GM18861 (cell line): Measurements from ENCODE around the gene TNFAIP3.
A peak's percentile ranks its signal among the peaks of the same experiment; 100 is the strongest.
"Not testable (repeated sequence)": the region's sequence is repeated elsewhere in the genome, so short reads cannot be mapped to it uniquely, and the experiment has no call there.

Experiments used
- ATAC-seq: cut with Tn5 transposase; IDR thresholded peaks from one replicate; pipeline ENCODE4 v1.9.1; 2021; ENCODE audit not compliant: unreplicated experiment

TNFAIP3 gene

DNA sequence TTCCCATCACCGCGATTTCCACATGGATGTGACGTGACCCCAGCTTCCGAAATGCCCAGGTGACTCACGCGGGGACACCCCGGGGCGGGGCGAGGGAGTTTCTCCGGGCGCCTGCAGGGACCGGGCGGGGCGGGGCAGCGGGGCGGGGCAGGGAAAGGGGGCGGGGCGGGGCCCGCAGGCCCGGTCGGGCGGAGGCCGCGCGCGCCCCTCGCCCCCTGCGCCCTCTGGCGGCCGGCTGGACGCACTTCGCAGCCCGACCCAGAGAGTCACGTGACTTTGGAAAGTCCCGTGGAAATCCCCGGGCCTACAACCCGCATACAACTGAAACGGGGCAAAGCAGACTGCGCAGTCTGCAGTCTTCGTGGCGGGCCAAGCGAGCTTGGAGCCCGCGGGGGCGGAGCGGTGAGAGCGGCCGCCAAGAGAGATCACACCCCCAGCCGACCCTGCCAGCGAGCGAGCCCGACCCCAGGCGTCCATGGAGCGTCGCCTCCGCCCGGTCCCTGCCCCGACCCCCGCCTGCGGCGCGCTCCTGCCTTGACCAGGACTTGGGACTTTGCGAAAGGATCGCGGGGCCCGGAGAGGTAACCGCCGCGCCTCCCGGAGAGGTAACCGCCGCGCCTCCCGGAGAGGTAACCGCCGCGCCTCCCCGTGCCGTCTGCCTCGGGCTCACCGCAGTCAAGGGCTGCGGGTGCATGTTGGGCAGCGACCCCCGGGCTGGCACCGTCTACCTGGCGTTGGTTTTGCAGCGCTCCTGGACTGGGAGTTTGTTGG is at the start of gene TNFAIP3:
TNFAIP3 (plus strand) TSS at position 346 of the 771 bp plus-strand sequence. CDS start 3,969 bp downstream, outside the sequence.
- ATAC-seq, result peak; percentile 59

DNA sequence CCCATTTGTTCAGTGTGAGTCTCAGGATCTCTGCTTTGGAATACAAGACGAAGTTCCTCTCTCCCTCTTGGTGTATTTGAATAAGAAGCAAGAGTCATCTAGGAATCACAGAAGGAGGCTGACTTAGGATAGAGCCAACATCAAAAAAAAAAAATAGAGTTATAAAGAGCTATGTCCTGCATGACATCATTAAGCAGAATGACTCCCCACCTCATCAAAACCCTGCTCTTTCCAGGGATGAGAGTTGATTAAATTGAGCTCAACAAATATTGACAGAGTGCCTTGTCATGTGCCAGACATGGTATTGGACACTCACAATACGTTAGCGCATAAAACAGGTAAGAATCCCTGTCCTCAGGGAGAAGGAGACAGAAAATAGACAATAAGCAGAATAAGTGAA is 48.6 kb upstream of the TNFAIP3 start:
- no peak for ATAC-seq

DNA sequence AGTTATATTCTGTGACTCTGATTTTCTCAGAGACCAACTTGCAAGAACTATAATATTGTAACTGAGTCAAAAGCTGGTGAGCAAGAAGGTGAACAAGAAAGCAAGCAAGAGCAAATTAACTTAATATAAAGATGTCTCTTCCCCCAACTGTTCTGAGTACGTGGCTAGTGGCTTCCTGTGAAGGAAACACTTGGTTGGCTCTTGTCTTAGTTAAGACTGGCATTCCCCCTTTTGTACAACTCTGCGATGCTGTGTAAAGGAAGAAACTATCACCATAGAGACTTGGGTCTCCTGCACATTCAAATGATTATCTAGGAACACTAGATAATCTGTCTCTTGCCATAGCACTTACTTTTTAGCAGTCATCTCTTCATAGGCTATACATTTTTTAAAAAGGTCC is 47.3 kb upstream of the TNFAIP3 start:
- no peak for ATAC-seq

DNA sequence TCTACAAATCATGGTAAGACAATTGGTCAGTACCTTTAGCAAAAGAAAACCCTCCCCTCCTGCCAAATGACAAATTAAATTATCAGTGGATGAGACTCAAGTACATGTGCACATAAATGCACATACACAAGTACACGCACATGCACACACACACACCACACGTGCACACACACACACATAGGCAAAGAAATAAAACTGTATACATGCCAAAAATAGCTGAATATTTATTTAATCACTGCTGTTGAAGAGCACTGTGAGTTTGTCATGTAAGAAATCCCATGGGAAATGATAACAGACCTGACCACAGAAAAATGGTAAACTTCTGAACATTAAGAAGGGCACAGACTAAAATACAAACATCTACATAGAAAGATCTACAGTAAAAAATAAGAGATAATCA is 46.6 kb upstream of the TNFAIP3 start:
- no peak for ATAC-seq

DNA sequence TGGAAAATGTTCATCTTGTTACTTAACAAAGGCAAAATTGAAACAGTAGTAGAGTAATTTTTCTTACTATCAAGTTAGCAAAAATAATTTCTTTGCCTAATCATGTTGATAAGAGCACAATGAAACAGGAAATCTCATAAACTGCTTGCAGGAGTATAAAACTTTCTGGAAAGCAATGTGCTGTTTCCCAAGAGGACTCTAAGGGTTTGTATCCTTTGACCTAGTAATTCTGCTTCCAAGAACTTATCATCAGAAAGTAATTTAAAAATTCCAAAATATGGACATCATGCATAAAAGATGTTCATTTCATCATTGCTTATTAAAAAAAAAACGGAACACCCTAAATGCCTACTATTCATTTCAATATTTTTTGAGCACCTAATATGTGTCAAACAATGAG is 46.1 kb upstream of the TNFAIP3 start:
- no peak for ATAC-seq

DNA sequence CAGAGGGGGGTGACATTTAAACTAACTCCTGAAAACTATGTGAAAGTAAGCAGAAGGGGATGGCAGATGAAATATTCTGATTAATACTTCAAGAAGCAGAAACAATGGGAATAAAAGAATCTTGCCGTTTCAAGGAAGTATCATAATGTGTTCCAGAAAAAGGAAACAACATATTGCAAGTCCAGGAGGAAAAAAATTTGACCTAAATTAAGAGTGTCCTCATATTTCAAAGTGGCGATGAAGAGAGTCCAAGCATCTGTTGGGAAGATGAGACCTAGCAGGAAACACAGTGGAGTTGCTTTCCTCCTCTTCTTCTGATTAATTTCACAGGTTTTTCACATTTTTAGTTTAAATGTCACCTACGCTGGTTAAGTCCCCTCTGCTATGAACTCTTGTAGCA is 45.6 kb upstream of the TNFAIP3 start:
- ATAC-seq, result no peak

DNA sequence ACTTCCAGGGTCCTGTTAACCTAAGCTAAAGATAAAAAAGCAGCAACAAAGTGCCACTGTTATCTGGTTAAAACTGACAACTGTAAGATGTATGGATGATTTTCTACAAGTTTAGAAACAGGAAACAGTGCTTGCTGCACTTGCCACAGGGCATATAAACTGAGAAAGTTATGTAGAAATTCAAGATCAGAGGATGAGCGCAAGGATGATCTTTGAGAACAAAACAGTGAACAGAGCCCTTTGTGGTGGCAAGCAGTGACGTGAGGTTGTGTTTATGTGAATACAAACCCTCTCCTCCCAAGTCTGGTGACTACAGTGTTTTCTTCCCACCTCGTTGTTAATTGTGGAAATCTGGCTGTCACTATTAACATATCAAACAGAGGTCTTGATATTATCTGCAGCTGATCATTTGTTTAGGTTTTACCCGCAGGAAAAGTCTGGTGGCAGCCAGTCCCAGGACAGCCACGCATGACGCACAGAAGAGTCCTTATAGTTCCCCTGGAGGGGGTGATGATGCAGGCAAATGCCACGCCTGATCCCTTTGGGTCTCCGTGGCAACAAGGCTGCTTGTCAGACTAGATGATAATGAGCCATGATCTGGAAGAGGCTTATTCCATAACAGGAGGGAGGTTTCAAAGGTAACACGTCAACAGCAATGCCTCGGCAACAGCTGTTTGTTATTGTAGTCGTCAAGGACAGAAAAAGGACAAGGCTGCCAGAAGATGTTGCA is 43.1 kb upstream of the TNFAIP3 start:
- ATAC-seq, result no peak

DNA sequence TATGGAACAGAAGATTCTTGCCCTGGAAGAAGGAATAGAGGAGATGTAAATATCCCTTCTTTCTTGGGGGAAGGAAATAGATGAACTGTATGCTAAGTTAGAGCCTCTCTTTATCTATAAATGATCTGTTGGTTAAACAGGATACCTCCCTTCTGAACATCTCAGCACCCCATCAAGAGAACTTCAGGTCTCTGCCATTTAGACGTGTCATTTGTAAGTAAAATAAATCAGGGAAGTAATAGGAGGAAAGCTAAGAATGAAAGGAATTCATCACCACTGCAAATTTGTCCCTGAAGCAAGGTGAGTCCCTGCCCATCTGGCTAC is 42.5 kb upstream of the TNFAIP3 start:
- no peak for ATAC-seq

DNA sequence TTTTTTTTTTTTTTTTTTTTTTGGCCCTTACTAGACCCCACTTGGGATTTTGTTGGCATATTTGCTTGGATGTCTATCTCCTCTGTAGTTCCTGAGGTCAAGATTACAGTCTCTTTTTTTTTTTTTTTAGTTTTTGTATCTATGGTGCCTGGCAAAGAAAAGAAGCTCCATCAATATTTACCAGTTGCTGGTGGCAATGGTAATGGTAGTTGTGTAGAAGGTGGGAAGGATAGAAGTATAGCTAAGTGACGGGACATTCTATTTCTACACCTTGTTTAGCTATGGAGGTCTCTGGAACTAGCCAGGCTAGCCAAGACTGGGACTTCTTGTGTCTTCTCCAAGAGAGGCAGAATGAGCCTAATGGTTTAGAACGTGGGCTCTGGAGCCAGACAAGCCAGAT is 42.2 kb upstream of the TNFAIP3 start:
- no peak for ATAC-seq

DNA sequence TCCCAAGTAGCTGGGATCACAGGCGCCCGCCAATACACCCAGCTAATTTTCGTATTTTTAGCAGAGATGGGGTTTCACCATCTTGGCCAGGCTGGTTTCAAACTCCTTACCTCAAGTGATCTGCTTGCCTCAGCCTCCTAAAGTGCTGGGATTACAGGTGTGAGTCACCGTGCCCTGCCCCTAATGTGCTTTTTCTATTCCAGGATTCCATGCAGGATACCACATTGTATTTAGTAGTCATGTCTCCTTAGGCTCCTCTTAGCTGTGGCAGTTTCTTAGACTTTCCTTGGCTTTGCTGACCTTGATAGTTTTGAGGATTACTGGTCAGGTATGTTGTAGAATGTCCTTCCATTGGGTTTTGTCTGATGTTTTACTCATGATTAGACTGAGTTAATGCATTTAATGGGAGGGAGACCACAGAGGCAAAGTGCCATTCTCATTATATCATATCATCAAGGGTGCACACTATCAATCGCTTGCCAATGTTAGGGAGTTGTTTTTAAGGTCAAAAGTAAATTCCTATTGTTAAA is 39.6 kb upstream of the TNFAIP3 start:
- ATAC-seq, result no peak

DNA sequence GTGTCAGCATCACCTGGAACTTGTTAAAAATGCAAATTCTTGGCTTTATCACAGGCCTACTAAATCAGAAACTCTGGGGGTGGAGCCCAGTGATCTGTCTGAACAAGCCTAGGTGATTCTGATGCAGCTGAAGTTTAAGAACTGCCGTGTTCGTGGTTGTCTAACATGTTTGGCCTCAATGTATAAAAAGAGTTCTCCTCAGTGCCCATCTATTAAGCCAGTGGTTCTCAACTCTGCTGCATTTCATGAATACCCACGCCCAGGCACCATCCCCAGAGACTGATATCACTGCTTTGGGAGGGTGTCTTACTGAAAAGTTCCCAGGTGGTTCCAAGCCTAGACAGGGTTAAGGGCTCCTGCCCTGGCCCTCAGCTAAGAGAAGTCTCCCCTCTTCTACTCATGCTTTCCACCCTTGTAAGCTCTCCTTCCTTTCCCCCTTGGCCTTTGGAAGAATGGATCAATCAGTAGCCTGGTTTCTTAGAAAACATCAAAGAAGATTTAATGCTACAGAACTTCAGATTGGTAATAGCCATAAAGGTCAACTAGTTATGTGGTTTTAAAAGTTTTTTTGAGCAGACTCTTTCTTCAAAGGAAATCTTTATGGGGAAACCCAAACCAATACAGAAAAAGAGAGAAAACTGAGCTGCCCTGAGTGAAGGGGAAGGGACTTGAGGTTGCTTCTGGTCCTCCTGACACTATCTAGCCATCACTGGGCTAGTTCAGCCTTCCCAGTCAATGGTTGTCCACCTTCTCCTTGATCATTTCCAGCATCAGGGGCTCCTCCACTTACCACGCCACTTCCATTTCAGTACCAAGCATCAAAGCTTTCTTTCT is 38.9 kb upstream of the TNFAIP3 start:
- peak; percentile 55 for ATAC-seq

DNA sequence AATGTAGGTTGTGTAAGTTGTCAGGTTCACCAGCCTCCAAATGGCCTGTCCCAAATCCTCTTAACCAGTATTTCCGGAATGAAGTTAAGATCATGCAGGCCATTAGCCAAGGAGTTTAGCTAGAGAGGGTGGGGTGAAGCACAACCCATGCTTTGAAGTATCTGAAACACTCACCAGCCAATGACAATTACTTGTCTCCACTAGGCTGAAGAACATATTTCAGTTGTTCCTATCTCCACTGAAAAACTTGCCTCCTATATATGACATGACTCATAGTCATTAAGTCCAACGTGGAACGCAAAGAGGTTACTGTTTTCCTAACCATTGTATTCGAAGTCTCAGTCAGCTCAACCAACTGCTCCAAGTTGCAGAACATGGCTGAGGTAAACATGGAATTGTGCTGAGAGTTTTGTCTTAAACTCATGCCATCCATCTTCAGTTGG is 37.4 kb upstream of the TNFAIP3 start:
- ATAC-seq, result no peak

DNA sequence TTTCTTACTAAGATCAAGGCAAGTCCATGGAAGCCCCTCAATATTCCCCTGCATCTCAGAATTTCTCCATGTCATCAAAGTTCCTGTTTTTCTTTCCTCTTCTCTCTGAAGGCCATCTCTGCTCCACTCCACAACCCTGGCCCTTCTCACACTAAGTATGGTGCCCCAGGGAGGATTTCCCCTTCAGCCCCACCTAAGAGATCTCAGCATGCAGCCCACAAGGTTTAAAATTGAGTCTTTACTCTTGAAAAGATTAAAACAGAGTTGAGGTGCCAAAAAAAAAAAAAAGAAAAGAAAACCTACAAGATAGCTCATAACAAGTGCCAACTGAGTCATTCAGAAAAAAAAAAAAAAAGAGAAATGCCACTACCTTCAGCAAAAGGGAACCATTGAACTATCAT is 36.5 kb upstream of the TNFAIP3 start:
- ATAC-seq, result no peak

DNA sequence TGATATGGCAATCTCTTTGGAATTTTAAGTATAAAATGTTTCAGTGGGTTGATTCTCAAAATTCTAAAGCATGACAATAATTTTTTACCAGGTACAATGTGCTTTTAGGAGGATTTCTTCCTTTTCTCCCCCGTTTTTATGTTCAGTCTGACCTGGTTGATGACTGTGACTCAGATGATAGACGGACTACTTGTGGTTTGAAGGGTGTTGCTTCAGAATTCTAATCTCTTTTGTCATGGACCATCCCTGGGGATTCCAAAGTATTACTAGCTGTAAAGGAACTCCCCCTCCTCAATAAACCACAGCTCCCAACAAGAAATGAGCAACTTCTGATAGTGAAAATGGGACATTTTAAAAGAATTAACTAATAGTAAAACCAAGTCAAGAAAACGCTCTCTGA is 34.9 kb upstream of the TNFAIP3 start:
- ATAC-seq, result no peak

DNA sequence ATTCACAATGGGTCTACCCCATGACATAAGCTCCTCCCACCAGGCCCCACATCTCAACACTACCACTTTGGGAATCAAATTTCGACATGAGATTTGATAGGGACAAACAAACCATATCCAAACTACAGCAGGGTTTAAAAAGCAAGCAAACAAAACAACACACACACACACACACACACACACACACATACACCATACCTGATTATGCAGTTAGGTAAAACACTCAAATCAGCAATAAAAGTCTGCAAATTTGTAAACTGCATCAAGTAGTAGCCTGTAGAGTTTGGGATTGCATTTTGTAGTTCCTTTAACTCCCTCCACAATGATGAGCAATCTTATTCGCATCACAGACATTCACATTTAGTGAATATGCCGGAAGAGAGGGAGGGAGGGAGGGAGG is 32.6 kb upstream of the TNFAIP3 start:
- no peak for ATAC-seq

DNA sequence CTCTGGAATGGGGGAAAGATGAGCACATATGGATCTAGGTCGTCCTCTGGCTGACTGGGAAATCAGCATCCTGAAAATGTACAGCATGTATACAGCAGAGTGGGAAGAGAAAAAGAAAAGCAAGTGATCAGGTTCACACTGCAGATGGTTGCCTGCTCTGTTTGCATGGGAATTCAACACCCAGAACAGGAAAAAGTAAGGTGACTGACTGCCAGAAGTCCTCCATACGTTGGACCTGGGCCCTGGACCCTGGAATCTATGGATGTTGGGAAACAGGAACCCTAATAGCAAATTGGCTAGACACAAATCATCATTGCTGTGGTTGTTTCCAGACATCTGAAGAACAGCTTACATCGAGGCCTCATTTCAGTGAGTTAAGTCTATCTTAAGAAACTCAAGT is 30.3 kb upstream of the TNFAIP3 start:
- ATAC-seq, result no peak

DNA sequence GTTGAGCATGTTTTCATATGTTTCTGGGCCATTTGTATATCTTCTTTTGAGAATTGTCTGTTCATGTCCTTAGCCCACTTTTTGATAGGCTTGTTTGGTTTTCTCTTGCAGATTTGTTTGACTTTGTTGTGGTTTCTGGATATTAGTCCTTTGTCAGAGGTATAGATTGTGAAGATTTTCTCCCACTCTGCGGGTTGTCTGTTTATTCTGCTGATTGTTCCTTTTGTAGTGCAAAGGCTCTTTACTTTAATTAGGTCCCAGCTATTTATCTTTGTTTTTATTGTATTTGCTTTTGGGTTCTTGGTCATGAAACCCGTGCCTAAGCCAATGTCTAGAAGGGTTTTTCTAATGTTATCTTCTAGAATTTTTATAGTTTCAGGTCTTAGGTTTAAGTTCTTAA is 29.0 kb upstream of the TNFAIP3 start:
- not testable (repeated sequence) for ATAC-seq

DNA sequence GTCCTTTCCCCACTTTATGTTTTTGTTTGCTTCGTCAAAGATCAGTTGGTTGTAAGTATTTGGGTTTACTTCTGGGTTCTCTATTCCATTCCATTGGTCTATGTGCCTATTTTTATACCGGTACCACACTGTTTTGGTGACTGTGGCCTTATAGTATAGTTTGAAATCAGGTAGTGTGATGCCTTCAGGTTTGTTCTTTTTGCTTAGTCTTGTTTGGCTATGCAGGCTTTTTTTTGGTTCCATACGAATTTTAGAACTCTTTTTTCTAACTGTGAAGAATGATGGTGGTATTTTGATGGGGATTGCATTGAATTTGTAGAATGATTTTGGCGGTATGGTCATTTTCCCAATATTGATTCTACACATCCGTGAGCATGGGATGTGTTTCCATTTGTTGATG is 28.5 kb upstream of the TNFAIP3 start:
- ATAC-seq, result not testable (repeated sequence)

DNA sequence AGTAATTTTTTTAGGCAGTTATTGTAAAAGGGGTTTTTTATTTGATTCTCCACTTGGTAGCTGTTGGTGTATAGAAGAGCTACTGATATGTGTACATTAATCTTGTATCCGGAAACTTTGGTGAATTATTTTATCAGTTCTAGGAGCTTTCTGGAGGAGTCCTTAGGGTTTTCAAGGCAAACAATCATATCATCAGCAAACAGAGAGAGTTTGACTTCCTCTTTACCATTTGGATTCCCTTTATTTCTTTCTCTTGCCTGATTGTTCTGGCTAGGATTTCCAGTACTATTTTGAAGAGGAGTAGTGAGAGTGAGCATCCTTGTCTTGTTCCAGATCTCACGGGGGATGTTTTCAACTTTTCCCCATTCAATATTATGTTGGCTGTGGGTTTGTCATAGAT is 28.0 kb upstream of the TNFAIP3 start:
- ATAC-seq, result no peak

DNA sequence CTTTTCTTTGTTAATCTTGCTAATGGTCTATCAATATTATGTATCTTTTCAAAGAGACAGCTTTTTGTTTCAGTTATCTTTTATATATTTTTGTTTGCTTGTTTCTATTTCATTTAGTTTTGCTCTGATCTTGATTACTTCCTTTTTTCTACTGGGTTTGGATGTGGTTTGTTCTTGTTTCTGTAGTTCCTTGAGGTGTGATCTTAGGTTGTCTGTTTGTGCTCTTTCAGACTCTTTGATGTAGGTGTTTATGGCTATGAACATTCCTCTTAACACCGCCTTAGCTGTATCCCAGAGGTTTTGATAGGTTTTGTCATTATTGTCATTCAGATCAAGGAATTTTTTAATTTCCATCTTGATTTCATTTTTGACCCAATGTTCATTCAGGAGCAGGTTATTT is 26.8 kb upstream of the TNFAIP3 start:
- no peak for ATAC-seq

DNA sequence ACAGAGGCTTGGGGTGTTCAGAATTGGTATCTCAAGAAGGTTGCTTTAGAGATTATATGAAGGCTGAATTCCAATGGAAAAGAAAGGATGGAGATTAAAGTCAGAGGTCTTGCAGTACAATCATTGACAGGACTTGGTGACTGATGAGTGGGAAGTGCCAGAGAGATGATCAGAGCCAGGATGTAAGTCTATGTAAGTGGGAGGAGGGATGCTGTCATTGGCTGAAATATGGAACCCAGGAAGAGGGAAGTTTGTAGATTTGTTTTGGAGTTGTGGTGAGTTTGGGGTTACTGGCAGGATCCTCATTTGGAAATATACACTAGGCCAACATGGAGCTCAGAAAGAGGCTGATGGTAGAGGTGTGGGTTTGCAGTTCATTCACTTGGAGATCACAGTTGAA is 23.8 kb upstream of the TNFAIP3 start:
- no peak for ATAC-seq

DNA sequence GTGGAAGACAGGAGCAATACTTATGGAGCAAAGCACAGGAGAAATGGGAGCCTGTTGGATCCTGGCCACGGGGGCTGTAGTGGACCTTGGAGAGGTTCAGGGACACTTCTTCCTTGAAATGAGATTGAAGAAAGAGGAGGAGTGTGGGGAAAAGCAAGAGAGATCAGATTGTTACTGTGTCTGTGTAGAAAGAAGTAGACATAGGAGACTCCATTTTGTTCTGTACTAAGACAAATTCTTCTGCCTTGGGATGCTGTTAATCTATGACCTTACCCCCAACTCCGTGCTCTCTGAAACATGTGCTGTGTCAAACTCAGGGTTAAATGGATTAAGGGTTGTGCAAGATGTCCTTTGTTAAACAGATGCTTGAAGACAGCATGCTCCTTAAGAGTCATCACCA is 22.7 kb upstream of the TNFAIP3 start:
- not testable (repeated sequence) for ATAC-seq
